Ecto neural progenitor cell (in vitro differentiated cells): ENCODE data around the gene GAD2.
A peak's percentile ranks its signal among the peaks of the same experiment; 100 is the strongest.

Source experiments
- DNase-seq: peaks from one replicate; pipeline ENCODE4 v3.0.0-alpha.2; 2018; ENCODE audit warnings: low spot score

The GAD2 gene

DNA sequence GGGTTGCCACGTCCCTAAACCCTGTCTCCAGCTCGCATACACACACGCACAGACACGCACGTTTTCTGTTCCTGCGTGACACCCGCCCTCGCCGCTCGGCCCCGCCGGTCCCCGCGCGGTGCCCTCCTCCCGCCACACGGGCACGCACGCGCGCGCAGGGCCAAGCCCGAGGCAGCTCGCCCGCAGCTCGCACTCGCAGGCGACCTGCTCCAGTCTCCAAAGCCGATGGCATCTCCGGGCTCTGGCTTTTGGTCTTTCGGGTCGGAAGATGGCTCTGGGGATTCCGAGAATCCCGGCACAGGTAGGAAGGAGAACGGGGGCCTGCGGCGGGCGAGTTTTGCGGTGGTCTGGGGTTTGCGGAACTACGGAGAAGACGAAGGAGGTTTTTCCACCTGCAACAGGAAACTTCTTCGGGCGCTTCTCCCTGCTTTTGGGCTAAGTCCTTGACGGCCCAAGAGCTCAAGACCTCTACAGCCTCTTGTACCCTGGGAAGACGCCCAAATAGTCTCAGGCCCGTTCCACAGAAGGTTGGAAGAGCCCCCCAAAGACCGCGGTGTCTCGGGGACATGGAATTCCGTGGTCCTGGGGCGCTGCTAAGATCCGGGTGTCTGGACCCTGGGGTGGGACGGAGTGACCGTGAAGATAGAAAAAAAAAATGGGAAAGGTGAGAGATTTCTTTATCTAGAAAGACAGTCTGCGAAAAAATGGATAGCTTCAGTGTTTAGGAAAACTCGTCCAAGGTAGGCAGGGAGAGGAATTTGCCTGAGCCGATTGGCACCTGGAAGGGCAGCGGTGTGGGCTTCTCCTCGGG is at the start of gene GAD2:
TSS of gene GAD2 (plus strand) at position 190 of the 811 bp plus-strand sequence. CDS start at position 226, 36 bp downstream.
- no peak for DNase-seq

- DNase-seq, result no peak
These were observed 47.1 kb upstream of the GAD2 start for GRCh38 chr10:26169466-26169865.

- DNase-seq, result no peak
These were observed 44.4 kb upstream of the GAD2 start for GRCh38 chr10:26172131-26172530.

DNA sequence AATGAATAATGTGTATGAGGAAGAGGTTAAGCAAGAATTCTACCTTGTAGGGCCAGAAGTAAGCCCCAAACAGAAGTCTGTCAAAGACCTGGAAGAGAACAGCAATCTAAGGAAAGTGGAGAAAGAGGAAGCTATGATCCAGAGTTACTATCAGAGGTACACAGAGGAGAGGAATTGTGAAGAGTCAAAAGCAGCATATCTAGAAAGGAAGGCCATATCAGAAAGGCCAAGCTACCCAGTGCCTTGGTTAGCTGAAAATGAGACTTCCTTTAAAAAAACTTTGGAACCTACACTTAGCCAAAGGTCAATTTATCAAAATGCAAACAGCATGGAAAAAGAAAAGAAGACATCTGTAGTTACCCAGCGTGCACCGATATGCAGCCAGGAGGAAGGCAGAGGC is 42.7 kb upstream of the GAD2 start:
- no peak for DNase-seq

DNA sequence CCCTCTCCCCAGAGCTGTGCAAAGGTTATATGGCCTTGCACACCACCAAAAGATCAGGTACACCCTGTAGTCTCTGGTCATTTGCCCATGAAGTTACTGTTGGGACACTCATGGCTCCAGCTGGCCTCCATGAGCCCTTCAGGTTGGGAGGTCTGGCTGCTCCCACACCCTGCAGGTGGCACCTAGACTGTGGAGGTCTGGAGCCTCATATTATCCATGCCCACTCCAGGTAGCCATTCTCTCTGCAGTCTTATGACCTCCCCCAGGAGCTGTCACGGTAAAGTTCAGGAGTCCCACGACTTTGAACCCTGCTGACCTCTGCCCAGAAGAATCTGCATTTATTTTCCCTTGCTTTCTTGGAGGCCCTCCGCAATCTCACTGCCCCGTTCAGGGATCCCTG is 39.2 kb upstream of the GAD2 start:
- no peak for DNase-seq

GRCh38 chr10:26194275-26194674 is 22.3 kb upstream of the GAD2 start:
- DNase-seq, result no peak

GRCh38 chr10:26197248-26197647 is 19.3 kb upstream of the GAD2 start:
- no peak for DNase-seq

GRCh38 chr10:26198119-26198518 is 18.5 kb upstream of the GAD2 start:
- no peak for DNase-seq

DNA sequence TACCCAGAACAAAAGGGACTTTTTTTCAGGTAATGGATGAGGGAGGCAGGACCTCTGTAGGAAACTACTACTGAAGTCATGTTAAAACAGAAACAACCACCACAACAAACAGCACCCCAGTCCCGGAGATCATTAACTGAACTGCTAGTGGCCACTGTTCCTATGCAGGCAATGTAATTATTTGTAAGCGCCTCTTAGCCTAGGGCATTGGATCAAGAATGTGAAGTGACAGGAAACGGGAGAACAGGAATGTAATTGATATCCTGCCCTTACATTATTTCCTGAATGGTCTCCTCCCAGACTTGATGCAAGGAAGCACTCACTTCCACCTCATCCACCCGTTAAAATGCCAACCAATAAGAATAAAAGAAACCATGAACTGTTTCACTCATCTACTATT is 16.7 kb upstream of the GAD2 start:
- no peak for DNase-seq

GRCh38 chr10:26205223-26205622 is 11.4 kb upstream of the GAD2 start:
- no peak for DNase-seq

DNA sequence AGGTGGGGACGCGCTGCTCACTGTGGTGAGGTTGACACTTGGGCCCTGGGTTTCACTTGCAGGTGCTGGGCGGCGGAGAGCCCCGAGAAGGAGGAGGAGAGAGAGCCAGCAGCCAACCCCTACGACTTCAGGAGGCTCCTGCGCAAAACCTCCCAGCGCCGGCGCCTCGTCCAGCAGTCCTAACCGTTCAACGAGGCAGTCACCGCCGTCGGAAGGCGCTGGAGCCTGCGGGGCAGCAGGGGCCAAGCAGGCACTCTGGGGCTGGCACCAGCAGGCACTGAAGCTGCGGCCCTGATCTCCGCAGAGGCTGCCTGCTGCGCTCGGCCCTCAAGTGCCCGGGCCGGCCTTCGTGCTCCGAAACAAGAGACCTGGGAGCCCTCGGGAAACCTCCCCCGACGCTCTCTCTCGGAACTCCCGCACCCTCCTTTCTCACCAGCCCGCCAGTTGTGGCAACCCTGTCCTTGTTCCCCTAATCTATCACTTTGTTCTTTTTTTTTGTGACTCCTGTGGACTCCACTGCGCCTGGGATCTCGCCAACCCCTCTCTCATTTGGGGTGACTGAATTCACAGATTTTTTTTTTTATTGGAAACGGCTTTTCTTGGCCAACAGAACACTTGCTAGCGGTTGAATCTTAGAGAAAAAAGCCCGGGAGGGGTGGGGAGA is 4.7 kb upstream of the GAD2 start:
- peak; percentile 57 for DNase-seq

GRCh38 chr10:26212511-26212910 is 4.1 kb upstream of the GAD2 start:
- no peak for DNase-seq

GRCh38 chr10:26213157-26213800 is 3.3 kb upstream of the GAD2 start:
- DNase-seq, result peak; percentile 51

- no peak for DNase-seq
These were observed 2.6 kb upstream of the GAD2 start for GRCh38 chr10:26214004-26214403.

- no peak for DNase-seq
These were observed 1.8 kb upstream of the GAD2 start for GRCh38 chr10:26214551-26215395.

DNA sequence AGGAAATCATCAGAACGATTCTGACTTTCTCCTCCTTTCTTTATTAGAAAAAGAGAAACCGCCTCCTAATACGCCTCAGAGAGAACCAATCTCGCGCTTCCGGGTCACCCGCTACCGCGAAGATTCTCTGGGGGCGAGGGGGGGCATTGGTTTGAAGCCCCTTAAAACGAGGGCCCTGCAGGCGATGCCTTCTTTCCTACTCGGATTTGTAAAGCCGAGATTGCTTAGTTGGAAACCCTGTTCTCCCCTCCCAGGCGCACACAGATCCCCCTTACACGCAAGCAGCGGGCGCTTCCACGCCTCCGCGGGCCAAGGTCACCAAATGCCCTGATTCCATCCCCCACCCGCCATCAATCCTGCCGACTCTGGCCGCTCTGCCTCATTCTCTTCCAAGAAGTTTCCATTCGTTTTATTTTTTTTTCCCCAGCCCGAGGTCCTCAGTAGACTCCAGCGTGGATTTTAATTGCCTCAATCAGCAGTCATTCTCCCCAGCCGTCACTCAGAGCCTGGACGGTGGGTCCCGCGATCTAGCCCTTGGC is 1.1 kb upstream of the GAD2 start:
- no peak for DNase-seq

GRCh38 chr10:26215935-26216584 is 514 bp upstream of the GAD2 start:
- DNase-seq, result peak; percentile 85

GRCh38 chr10:26217396-26218086 is 967 bp downstream of the GAD2 start:
- peak; percentile 63 for DNase-seq

DNA sequence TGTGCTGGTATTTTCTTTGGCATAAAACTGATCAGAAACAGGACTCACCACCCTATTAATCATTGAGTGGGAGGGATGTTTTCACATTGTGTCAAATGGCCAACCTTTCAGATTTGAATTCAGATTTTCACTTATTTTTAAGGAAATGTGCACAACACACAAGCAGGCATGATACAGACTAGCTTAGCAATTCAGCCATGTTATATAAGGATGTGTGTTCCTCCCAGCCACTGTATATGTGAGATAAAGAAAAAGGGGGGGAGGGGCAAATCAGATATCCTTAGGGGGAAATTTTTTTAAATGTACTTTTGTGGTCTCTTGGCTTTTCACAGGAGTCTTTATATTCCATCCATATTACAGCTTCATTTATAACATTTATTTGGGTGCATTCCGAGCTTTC is 3.1 kb downstream of the GAD2 start:
- DNase-seq, result no peak

DNA sequence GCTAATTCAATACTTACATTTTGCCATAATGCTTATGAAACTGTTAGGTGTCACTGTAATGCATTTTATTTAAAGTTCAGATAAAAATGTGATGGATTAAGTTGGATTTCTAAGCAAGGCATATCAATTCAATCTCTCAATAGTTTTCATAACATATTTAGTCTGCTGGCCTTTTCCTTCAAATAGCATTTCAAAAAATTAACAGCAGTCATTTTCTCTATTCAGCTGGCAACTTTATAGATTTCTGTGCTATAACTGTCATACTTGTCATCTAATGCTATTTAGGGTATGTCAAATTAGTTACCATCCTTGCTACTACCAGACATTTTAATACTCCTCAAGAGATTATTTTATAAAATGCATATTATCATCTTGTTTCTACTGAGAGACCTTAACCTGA is 4.3 kb downstream of the GAD2 start:
- no peak for DNase-seq

DNA sequence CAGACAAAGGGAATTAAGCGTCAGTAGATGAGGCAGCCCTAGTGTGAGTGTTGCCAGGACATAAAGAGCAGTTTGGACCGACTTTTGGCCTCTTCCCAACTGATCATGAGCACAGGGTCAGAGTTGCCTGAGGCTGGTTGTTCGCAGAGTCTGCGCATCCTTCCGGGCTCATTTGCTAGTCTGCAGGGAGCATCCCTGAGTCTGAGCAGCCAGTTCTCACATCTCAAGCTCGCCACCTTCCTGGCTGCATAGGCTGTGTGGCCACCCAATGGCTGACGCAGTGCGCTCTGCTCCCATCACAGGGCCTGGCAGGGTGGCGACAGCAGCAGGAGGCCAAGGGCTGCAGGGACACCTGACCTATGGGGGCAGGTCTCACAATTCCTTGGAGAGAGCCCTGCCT is 5.0 kb downstream of the GAD2 start:
- no peak for DNase-seq
